GM19240 (cell line): Measurements from ENCODE around the gene DLG1.

Source experiments
- DNase-seq: peaks from one replicate; pipeline ENCODE4 v3.0.0; 2011; ENCODE audit warnings: low spot score; ENCODE audit not compliant: insufficient read length

DLG1 gene

GRCh38 chr3:197248341-197248740, 50.1 kb downstream of the DLG1 start:
- no peak for DNase-seq

GRCh38 chr3:197244751-197245150, 53.7 kb downstream of the DLG1 start:
- DNase-seq: no peak

GRCh38 chr3:197242784-197243432, 55.5 kb downstream of the DLG1 start:
- no peak for DNase-seq

GRCh38 chr3:197241173-197241572, 57.2 kb downstream of the DLG1 start:
- no peak for DNase-seq

- no peak for DNase-seq
These were observed 58.6 kb downstream of the DLG1 start for GRCh38 chr3:197239857-197240256.

GRCh38 chr3:197238842-197239241, 59.6 kb downstream of the DLG1 start:
- no peak for DNase-seq

GRCh38 chr3:197237897-197238296, 60.5 kb downstream of the DLG1 start:
- DNase-seq: no peak

- DNase-seq: no peak
These were observed 62.0 kb downstream of the DLG1 start for GRCh38 chr3:197236362-197236761.

- DNase-seq: no peak
These were observed 63.2 kb downstream of the DLG1 start for GRCh38 chr3:197234947-197235914.

GRCh38 chr3:197231321-197231720, 67.1 kb downstream of the DLG1 start:
- no peak for DNase-seq

GRCh38 chr3:197229836-197230235, 68.6 kb downstream of the DLG1 start:
- no peak for DNase-seq

- DNase-seq: no peak
These were observed 69.2 kb downstream of the DLG1 start for GRCh38 chr3:197229178-197229577.

GRCh38 chr3:197227780-197228574, 70.4 kb downstream of the DLG1 start:
- DNase-seq: no peak

GRCh38 chr3:197226179-197226578, 72.2 kb downstream of the DLG1 start:
- no peak for DNase-seq

GRCh38 chr3:197225579-197225978, 72.8 kb downstream of the DLG1 start:
- DNase-seq: no peak

GRCh38 chr3:197224034-197224444, 74.4 kb downstream of the DLG1 start:
- DNase-seq: no peak

- no peak for DNase-seq
These were observed 75.5 kb downstream of the DLG1 start for GRCh38 chr3:197222937-197223370.

GRCh38 chr3:197219619-197220018, 78.8 kb downstream of the DLG1 start:
- DNase-seq: no peak

GRCh38 chr3:197218210-197218609, 80.2 kb downstream of the DLG1 start:
- DNase-seq: no peak

GRCh38 chr3:197216914-197217313, 81.5 kb downstream of the DLG1 start:
- DNase-seq: no peak

- no peak for DNase-seq
These were observed 82.1 kb downstream of the DLG1 start for GRCh38 chr3:197216169-197216860.
